ENCODE measurements around the gene CHIA. TPM values are rescaled to one million over a fixed set of nuclear protein-coding genes. Genes with fewer than 3 reads are reported as not detected.

The CHIA gene
- total and polyA plus RNA-seq, 2 of the 13 experiments (the other 11 are each of a cell fraction or from before 2014, with no cell fraction given) = not detected

DNA sequence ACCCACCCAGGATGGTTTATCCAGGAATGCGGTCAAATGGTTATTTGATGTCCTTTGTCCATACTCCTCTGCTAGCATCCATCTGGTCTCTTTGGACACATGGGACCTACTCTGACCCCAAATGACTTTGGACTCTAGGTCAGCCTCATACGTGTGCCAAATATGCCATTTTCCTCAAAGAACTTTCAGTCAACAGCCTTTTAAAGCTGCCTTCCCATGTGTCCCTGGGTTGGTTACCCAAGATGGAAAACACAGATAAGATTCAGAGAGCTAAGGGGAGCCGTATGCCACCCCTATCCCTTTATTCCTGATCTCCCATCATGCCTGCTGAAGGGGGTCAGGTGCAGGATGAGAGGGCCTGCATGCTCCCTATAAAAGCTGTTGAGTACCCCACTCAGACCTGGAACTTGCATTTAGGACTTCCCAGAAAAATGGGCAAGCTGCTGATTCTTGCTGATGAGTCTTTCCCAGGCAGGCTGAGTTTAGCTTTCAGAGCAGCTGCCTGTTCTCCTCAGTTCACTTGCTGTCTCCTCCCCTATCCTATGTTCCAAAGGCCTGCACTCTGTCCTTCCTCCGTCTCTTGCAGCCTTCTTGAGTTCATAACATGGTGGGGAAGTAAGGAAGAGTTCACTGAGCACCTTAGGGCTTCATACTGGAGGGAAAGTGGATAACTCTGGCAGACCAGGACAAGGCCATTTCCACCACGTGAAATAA lies 43.4 kb upstream of the CHIA start (continued):
- no peak for TF ChIP-seq ZNF660 (CRISPR knock-in tag; IDR thresholded peaks at IDR 0.05; ENCODE audit: borderline replicate concordance, low read depth)
- no peak for TF ChIP-seq ZNF749 (CRISPR knock-in tag; IDR thresholded peaks at IDR 0.05; ENCODE audit: borderline replicate concordance)
- no peak for TF ChIP-seq DRAP1 (CRISPR knock-in tag; IDR thresholded peaks at IDR 0.05)
- TF ChIP-seq ZZZ3 (CRISPR knock-in tag; IDR thresholded peaks at IDR 0.05; ENCODE audit: borderline replicate concordance) = no peak
- peak; percentile 77 for TF ChIP-seq PAXIP1 (CRISPR knock-in tag; conservative IDR thresholded peaks at IDR 0.05)
- no peak for TF ChIP-seq RERE (CRISPR knock-in tag; IDR thresholded peaks at IDR 0.05; ENCODE audit: low read depth)
- TF ChIP-seq SAP130 (CRISPR knock-in tag; IDR thresholded peaks at IDR 0.05; ENCODE audit: low read depth) = peak; percentile 67
- TF ChIP-seq, protein P1, sequence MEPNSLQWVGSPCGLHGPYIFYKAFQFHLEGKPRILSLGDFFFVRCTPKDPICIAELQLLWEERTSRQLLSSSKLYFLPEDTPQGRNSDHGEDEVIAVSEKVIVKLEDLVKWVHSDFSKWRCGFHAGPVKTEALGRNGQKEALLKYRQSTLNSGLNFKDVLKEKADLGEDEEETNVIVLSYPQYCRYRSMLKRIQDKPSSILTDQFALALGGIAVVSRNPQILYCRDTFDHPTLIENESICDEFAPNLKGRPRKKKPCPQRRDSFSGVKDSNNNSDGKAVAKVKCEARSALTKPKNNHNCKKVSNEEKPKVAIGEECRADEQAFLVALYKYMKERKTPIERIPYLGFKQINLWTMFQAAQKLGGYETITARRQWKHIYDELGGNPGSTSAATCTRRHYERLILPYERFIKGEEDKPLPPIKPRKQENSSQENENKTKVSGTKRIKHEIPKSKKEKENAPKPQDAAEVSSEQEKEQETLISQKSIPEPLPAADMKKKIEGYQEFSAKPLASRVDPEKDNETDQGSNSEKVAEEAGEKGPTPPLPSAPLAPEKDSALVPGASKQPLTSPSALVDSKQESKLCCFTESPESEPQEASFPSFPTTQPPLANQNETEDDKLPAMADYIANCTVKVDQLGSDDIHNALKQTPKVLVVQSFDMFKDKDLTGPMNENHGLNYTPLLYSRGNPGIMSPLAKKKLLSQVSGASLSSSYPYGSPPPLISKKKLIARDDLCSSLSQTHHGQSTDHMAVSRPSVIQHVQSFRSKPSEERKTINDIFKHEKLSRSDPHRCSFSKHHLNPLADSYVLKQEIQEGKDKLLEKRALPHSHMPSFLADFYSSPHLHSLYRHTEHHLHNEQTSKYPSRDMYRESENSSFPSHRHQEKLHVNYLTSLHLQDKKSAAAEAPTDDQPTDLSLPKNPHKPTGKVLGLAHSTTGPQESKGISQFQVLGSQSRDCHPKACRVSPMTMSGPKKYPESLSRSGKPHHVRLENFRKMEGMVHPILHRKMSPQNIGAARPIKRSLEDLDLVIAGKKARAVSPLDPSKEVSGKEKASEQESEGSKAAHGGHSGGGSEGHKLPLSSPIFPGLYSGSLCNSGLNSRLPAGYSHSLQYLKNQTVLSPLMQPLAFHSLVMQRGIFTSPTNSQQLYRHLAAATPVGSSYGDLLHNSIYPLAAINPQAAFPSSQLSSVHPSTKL (CRISPR knock-in tag; IDR thresholded peaks at IDR 0.05) = peak; percentile 86
- TF ChIP-seq, protein P2, sequence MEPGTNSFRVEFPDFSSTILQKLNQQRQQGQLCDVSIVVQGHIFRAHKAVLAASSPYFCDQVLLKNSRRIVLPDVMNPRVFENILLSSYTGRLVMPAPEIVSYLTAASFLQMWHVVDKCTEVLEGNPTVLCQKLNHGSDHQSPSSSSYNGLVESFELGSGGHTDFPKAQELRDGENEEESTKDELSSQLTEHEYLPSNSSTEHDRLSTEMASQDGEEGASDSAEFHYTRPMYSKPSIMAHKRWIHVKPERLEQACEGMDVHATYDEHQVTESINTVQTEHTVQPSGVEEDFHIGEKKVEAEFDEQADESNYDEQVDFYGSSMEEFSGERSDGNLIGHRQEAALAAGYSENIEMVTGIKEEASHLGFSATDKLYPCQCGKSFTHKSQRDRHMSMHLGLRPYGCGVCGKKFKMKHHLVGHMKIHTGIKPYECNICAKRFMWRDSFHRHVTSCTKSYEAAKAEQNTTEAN (CRISPR knock-in tag; conservative IDR thresholded peaks at IDR 0.05) = no peak
- TF ChIP-seq RARA (CRISPR knock-in tag; IDR thresholded peaks at IDR 0.05) = peak; percentile 91
- TF ChIP-seq ZNF713 (CRISPR knock-in tag; IDR thresholded peaks at IDR 0.05) = no peak
- TF ChIP-seq, protein P3, sequence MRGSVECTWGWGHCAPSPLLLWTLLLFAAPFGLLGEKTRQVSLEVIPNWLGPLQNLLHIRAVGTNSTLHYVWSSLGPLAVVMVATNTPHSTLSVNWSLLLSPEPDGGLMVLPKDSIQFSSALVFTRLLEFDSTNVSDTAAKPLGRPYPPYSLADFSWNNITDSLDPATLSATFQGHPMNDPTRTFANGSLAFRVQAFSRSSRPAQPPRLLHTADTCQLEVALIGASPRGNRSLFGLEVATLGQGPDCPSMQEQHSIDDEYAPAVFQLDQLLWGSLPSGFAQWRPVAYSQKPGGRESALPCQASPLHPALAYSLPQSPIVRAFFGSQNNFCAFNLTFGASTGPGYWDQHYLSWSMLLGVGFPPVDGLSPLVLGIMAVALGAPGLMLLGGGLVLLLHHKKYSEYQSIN (CRISPR knock-in tag; IDR thresholded peaks at IDR 0.05; ENCODE audit: borderline replicate concordance) = no peak

Measured in HepG2 (cell line).